Liver (tissue), 3 donors: Measurements from ENCODE around the gene CAST.

Experiments
- EGR1 ChIP-seq, 2 donors: IDR thresholded peaks; 2 replicates each; pipeline ENCODE4 v1.6.1; 2016 to 2018; ENCODE audit warnings: antibody characterized with exemption in 2 of 2, low read depth in 2 of 2
- GABPA ChIP-seq, 2 donors: IDR thresholded peaks in 1 of 2; conservative IDR thresholded peaks in 1 of 2; 2 replicates each; pipeline ENCODE4 v1.6.1; 2016; ENCODE audit warnings: antibody characterized with exemption in 2 of 2, mild to moderate bottlenecking in 1 of 2, moderate library complexity in 1 of 2
- JUND ChIP-seq, 2 donors: IDR thresholded peaks; 2 replicates each; pipeline ENCODE4 v1.6.1; 2016; ENCODE audit warnings: antibody characterized with exemption in 2 of 2
- RAD21 ChIP-seq, 2 donors: IDR thresholded peaks; 2 replicates each; pipeline ENCODE4 v1.6.1; 2016; ENCODE audit warnings: antibody characterized with exemption in 2 of 2, mild to moderate bottlenecking in 2 of 2
- RXRA ChIP-seq, 2 donors: IDR thresholded peaks; 2 replicates each; pipeline ENCODE4 v1.6.1; 2017 to 2018; ENCODE audit warnings: antibody characterized with exemption in 2 of 2, mild to moderate bottlenecking in 1 of 2
- TAF1 ChIP-seq: conservative IDR thresholded peaks from 2 replicates; pipeline ENCODE4 v1.6.1; 2016; ENCODE audit warnings: antibody characterized with exemption, mild to moderate bottlenecking
- YY1 ChIP-seq: IDR thresholded peaks from 2 replicates; pipeline ENCODE4 v1.6.1; 2016; ENCODE audit warnings: antibody characterized with exemption, mild to moderate bottlenecking
- TF ChIP-seq, protein P1 (sequence below): fragments of 150-350 bp; IDR thresholded peaks from 2 replicates; pipeline ENCODE4 v1.5.1; 2017; ENCODE audit warnings: improper control_type of control experiment, low read depth, low read length; ENCODE audit not compliant: missing input control
- TF ChIP-seq, protein P2 (sequence below): IDR thresholded peaks from 2 replicates; pipeline ENCODE4 v1.6.1; 2016; ENCODE audit warnings: antibody characterized with exemption
- donor health status: healthy.
- donor health status: healthy.

DNA sequence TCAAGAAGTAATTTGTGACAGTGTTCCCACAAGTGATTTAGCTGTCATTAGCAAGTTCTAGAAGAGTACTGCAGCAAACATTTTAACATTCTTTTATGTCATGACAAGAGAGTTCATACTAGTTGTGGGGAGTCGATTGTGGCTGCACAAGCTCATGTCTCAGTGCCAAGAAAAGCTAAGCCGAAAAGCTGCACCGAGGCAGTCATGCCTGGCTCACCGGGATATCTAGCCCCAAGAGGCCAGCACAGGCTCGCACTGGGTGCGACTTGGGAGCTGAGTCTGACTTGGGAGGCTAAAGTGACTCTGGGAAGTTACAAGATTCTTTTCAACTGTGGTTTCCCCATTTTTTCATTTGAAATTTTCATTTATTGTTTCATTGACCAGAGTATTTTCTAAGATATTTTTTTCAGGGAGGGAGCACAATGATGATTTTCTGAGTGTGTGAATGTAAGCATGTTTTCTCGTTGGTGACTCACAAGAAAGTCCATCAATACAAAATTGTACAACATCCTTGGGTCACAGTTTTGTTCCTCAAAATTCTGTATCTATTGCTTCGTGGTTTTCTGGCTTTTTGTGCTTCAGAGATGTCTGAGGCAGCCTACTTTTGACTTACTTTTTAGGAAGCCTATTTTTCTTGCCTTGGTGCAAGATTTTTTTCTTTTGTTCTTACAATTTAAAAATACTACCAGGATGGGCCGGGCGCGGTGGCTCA, 18.7 kb downstream of the CAST start:
- no peak for TF ChIP-seq RAD21 (IDR thresholded peaks at IDR 0.05)
- TF ChIP-seq TAF1 = no peak
- TF ChIP-seq, protein P1, sequence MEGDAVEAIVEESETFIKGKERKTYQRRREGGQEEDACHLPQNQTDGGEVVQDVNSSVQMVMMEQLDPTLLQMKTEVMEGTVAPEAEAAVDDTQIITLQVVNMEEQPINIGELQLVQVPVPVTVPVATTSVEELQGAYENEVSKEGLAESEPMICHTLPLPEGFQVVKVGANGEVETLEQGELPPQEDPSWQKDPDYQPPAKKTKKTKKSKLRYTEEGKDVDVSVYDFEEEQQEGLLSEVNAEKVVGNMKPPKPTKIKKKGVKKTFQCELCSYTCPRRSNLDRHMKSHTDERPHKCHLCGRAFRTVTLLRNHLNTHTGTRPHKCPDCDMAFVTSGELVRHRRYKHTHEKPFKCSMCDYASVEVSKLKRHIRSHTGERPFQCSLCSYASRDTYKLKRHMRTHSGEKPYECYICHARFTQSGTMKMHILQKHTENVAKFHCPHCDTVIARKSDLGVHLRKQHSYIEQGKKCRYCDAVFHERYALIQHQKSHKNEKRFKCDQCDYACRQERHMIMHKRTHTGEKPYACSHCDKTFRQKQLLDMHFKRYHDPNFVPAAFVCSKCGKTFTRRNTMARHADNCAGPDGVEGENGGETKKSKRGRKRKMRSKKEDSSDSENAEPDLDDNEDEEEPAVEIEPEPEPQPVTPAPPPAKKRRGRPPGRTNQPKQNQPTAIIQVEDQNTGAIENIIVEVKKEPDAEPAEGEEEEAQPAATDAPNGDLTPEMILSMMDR = no peak
- TF ChIP-seq, protein P2, sequence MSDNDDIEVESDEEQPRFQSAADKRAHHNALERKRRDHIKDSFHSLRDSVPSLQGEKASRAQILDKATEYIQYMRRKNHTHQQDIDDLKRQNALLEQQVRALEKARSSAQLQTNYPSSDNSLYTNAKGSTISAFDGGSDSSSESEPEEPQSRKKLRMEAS = no peak
- TF ChIP-seq EGR1 (IDR thresholded peaks at IDR 0.05; ENCODE audit: low read depth in 2 of 2) = no peak
- no peak for TF ChIP-seq GABPA (IDR thresholded peaks at IDR 0.05 in 1 of 2, conservative IDR thresholded peaks at IDR 0.05 in 1 of 2)
- no peak for TF ChIP-seq RXRA (IDR thresholded peaks at IDR 0.05)
- TF ChIP-seq YY1 = no peak
- no peak for TF ChIP-seq JUND (IDR thresholded peaks at IDR 0.05)
